Measurements from ENCODE around the gene PARVB.

Gene PARVB

DNA sequence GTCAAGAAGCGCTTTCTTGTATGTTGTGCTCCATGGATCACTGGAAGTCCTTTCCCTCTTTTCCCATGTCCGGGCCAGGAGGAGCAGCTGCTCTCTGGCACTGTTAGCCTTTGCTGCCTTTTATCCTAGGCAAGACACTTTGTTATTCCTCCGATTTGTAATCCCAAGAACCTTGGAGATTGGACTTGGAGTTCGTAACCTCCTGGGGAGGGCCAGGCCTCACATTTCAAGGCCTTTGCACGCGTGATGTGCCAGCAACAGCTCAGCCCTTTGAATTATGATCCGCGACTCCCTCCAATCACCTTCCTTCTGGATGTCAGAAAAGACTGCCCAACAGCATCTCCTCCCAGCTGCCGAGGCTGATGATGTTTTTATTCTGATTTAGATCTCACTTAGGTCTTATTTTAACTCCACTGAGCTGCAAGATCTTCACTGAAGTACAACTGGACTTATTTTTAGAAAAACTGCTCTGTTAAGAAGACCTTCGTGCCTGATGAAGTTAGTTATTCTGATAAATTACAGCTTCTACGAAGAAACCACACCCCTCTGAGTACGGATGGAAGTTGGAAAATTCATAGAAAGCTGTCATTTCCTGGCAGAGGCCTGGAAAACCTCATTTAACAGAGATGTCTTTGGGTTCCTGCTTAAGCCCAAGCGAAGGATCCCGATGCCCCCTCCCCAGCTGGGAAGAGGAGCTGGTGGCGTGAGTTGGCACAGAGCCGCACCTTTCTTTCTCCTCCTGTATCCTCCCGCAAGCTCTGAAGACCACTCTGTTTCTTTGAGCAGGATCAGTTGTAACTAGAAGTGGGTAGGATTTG, 62.4 kb downstream of the PARVB start:
- TF ChIP-seq, protein P1, sequence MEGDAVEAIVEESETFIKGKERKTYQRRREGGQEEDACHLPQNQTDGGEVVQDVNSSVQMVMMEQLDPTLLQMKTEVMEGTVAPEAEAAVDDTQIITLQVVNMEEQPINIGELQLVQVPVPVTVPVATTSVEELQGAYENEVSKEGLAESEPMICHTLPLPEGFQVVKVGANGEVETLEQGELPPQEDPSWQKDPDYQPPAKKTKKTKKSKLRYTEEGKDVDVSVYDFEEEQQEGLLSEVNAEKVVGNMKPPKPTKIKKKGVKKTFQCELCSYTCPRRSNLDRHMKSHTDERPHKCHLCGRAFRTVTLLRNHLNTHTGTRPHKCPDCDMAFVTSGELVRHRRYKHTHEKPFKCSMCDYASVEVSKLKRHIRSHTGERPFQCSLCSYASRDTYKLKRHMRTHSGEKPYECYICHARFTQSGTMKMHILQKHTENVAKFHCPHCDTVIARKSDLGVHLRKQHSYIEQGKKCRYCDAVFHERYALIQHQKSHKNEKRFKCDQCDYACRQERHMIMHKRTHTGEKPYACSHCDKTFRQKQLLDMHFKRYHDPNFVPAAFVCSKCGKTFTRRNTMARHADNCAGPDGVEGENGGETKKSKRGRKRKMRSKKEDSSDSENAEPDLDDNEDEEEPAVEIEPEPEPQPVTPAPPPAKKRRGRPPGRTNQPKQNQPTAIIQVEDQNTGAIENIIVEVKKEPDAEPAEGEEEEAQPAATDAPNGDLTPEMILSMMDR (IDR thresholded peaks at IDR 0.05; ENCODE audit: insufficient read depth, low read depth, low read length, missing control alignments) = no peak
- no peak for DNase-seq (ENCODE audit: low read depth)

DNA sequence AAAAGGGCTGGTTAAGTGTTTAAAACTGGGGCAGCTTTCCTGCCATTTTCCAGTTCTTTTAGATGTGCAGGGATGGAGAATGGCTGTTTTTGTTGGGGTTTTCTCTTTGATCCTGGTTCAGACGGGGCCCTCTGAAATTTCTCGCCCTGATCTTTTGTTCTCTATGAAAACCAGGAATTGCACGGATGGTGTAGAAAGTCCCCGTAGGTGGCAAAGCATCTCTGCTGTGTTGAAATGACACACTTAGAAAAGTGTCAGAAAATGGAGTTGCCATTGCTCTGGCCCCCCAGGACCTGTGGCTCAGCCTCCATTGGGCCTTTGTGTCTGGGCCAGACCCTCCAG, 63.0 kb downstream of the PARVB start:
- DNase-seq (ENCODE audit: low read depth) = no peak
- no peak overlapping the region for H3K4me3 ChIP-seq (ENCODE audit: low read depth, low read length)
- TF ChIP-seq, protein P1 (IDR thresholded peaks at IDR 0.05; ENCODE audit: insufficient read depth, low read depth, low read length, missing control alignments) = no peak

More for the DNA sequence above, 62.4 kb downstream of the PARVB start:
- no peak overlapping the region for H3K4me3 ChIP-seq (ENCODE audit: low read depth, low read length)

DNA sequence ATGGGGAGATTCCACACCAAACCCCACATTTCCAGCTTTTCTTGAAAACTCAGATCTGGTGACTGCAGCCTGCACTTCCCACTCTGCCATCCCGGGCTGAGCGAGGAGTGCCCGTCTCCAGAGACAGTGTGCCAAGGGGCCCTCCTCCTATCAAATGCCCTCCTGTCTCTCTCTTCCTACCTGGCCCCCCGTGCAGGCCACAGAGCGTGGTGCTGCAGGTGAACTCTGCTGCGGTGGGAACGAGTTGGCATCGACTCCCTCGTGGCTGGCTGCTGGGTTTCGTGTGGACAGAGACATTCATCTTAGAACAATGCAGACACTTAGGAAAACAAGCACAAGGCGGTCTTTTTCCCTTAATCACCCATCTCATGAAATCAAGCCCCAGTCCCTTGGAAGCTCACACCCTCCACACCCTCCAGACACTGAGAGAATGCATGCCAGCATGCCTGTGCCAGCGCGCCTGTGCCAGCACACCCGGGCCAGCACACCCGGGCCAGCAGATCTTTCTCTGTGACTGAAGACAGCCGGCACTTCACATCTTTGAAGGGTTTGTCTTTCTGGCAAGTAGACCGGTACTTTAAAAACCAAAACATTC, 65.0 kb downstream of the PARVB start:
- TF ChIP-seq, protein P1 (IDR thresholded peaks at IDR 0.05; ENCODE audit: insufficient read depth, low read depth, low read length, missing control alignments) = no peak
- no peak overlapping the region for H3K4me3 ChIP-seq (ENCODE audit: low read depth, low read length)
- no peak for DNase-seq (ENCODE audit: low read depth)

DNA sequence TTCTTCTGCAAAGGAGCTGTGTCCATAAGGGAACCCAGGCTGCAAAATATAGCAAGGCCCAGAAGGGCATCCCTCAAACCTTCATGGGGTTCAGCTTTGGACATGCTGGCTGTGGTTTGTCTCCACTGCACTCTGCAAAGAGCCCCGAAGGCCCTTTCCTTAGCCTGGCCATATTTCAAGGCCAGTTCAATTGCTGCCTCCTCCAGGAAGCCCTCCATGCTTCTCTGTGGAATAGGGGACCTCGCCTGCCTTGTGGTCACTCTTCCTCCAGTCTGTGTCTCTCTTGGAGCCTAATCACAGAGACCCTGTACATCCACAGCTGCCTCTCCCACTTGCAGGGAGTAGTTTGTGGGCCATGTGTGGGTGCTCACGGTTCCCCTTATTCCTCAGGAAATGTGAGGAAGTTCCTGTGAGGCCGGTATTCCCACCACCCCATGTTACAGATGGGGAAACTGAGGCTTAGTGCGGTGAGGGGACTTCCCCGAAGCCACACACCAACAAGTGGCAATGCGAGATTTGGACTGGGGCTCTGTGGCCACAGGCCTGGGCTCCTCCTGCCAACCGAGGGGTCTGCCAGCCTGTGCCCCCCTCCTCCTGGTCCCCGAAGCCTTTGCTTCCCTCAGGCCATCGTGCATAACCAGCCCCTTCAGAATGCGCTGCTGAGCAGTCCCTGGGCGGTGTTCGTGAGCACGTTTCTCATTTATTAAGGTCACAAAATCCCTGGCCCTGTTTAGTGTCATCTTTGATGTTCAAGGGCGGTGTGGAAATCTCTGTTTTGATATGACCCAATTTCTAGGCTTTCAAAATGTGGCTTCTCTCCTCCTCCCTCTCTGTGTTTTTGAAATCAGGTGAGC, 65.8 kb downstream of the PARVB start:
- no peak for DNase-seq (ENCODE audit: low read depth)
- H3K4me3 ChIP-seq (ENCODE audit: low read depth, low read length) = no peak overlapping the region
- TF ChIP-seq, protein P1 (IDR thresholded peaks at IDR 0.05; ENCODE audit: insufficient read depth, low read depth, low read length, missing control alignments) = no peak

DNA sequence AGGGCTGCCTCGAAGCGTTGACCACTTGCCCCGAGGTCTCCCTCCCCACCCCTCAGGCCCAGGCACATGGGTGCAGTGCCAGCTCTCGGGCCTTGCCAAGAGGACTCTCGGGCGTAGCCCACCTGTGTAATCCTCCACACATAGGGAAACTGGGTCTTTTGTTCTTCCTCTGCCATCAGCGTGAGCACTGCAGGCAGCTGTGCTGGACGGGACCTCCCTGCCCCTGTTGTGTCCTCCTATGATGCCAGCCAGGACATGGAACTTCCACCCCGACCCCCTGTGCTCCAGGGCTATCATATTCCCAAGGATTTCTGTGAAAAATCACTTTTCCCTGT, 66.4 kb downstream of the PARVB start:
- H3K4me3 ChIP-seq (ENCODE audit: low read depth, low read length) = no peak overlapping the region
- no peak for DNase-seq (ENCODE audit: low read depth)
- TF ChIP-seq, protein P1 (IDR thresholded peaks at IDR 0.05; ENCODE audit: insufficient read depth, low read depth, low read length, missing control alignments) = no peak

DNA sequence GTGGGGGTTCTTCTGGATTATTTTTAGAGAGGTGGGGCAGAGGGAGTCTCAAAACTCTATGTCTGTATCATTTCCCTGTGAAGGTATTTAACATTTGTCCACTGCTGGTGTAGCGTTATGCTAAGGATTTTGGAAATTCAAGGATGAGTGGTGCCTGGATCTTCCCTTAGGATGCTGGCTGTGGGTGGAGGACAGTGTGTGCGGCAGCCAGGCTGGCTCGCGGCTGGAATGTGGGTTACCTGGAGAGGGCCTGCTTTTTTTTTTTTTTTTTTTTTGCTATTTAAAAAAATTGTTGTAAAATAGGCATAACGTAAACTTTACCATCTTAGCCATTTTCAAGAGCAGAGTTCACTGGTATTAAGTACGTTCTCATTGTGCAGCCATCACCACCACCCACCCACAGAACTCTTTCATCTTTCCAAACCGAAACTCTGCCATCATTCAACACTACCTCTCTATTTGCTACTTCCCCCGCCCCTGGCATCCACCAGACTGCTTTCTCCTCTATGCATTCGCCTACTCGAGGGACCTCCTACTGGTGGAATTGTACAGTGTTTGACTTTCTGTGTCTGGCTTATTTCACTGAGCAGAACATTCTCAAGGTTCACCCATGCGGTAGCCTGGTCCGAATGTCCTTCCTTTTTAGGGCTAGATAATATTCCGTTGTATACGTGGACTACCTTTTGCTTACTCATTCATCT, 67.1 kb downstream of the PARVB start:
- no peak overlapping the region for H3K4me3 ChIP-seq (ENCODE audit: low read depth, low read length)
- TF ChIP-seq, protein P1 (IDR thresholded peaks at IDR 0.05; ENCODE audit: insufficient read depth, low read depth, low read length, missing control alignments) = no peak
- DNase-seq (ENCODE audit: low read depth) = peak; percentile 36

Data from GM12865 (cell line).